A549 treated with Mapracorat at 1 μM for 4 hours (cell line): Measurements from ENCODE around the gene MSANTD1. TPM values are rescaled to one million over a fixed set of nuclear protein-coding genes. Genes with fewer than 3 reads are reported as not detected.

Source experiments
- total RNA-seq: library from RNA; stranded (reverse); fragments of 200-300 nt; extraction: Qiagen RNA extraction; gene quantifications from 5 replicates; pipeline ENCODE4 v1.2.3, GENCODE V29; 2022

MSANTD1 gene
- 0.08 to 0.20 TPM (median 0.12 TPM) in 5 replicates for total RNA-seq

DNA sequence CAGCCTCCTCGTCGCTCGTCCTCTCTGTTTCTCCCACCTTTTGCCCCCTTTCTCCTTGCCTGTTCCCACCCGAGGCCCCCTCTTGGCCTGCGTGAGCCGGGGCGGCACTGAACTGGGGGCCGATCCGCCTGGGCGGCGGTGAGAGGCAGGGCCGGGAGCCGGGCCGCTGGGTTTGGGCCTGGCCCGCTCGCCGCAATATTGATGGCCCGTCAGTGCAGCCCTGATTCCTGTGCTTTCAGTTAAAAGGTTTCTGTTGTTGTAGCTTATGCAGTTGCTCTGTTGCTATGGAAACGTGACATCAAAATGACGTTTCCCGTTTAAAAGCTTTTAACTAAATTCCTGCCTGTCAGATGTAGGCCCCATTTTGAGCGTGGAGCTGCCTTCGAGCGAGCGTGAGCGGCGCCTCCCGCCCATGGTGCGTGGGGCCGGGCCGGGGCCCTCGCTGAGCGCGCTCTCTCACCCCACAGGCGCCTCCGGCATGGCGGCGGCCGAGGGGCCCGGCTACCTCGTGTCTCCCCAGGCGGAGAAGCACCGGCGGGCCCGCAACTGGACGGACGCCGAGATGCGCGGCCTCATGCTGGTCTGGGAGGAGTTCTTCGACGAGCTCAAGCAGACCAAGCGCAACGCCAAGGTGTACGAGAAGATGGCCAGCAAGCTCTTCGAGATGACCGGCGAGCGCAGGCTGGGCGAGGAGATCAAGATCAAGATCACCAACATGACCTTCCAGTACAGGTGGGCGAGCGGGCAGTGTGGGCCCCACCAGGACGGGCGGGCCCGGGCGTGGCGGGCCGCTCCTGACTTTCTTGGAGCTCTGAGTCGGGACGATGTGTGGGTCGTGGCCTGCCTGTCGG, at the start of gene MSANTD1:
TSS of gene MSANTD1 (plus strand) at position 349 of the 851 bp plus-strand sequence. CDS start at position 413, 64 bp downstream.

DNA sequence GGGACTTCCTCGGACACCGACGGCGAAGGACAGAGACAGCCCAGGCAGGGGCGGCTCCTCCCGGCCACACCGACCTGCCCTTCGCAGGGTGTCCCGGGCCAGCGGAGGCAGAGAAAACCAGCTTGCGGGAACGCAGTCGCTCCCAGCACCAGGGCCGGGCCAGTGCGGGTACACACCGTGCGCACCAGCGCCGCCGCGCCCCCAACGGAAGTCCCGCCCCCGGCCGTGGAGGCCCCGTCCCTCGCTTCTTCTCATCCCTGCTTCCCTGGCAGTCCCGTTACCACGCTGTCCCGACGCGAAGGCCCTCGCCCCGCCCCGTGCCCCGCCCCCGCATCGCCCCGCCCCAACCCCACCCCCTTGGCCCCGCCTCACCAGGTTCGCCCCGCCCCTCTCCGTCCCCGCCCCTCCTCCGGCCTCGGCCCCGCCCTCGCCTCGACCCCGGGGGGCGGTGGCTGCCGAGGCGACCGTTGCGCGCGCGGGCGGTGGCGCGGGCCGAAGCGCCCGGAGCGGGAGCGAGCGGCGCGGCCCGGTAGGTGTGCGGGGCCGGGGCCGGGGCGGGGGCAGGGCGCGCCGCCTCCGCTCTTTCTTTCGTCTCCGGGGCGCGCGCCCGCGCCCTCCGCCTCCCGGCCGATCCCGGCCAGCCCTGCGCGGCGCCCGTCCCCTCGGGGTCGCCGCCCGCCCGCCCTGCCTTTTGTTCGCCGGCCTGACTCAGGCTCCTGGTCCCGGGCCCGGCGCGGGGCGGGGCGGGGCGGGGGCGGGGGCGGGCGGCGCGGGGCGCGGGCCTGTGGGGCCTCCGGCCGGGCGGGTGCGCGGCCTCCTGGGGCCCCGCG, 43.8 kb downstream of the MSANTD1 start, which contains the start of gene RGS12:
TSS of gene RGS12 (plus strand) at position 451 of the 830 bp plus-strand sequence. CDS start 23,150 bp downstream, outside the sequence.

Other genes with a start within 250 kb of the MSANTD1 start
- gene HTT-AS, start 174.6 kb upstream of the MSANTD1 start, total RNA-seq = not detected in 5 replicates
- gene HTT, start 174.5 kb upstream of the MSANTD1 start, total RNA-seq = 11.4 to 12.6 TPM (median 12.5 TPM) in 5 replicates
- 10.0 to 13.4 TPM (median 12.4 TPM) in 5 replicates for gene RGS12, start 43.9 kb downstream of the MSANTD1 start, total RNA-seq
- 0.07 to 0.31 TPM (median 0.19 TPM) in 5 replicates for gene HGFAC, start 192.8 kb downstream of the MSANTD1 start, total RNA-seq
- 0.19 to 0.82 TPM (median 0.48 TPM) in 5 replicates for gene DOK7, start 214.1 kb downstream of the MSANTD1 start, total RNA-seq